ENCODE data around the gene GPC3. TPM values are rescaled to one million over a fixed set of nuclear protein-coding genes. Genes with fewer than 3 reads are reported as not detected.

GPC3 gene
- polyA plus RNA-seq, 3 donors, result not detected

- H3K4me3 ChIP-seq (replicated peaks in 1 of 3; ENCODE audit: low read depth in 2 of 3, low read length in 3 of 3), result no peak overlapping the region
- Mint-ChIP-seq H3K36me3 (no peaks in the 10 kb centered on the region), H3K27me3 (ENCODE audit: low read depth in 3 of 3) (peaks cover 0 to 2% (median 2%) of the 10 kb centered on the region in 3 donors), H3K4me1 (peaks cover 2% of the 10 kb centered on the region), H3K4me3 (no peak overlapping the region), H3K27ac (no peak overlapping the region), H3K9me3 (no peaks in the 10 kb centered on the region)
- peaks cover 0 to 4% of the 10 kb centered on the region in 2 donors for H3K27me3 ChIP-seq (ENCODE audit: control insufficient read depth in 2 of 2, insufficient read depth in 2 of 2, low read length in 2 of 2)
- intact Hi-C loops (cut with micrococcal nuclease), result loop anchor here in 1 of 2 donors (10.0 kb wide), 1 partner anchor 605 kb away; no protein-coding TSS in a partner anchor
- no CpG with 5 or more reads among the region's 3 CpGs for WGBS (ENCODE audit: insufficient coverage)
- no peak overlapping the region for H3K4me2 ChIP-seq (replicated peaks; ENCODE audit: extremely low read depth, low read length, poor library complexity, severe bottlenecking)
- TF ChIP-seq, protein P1, sequence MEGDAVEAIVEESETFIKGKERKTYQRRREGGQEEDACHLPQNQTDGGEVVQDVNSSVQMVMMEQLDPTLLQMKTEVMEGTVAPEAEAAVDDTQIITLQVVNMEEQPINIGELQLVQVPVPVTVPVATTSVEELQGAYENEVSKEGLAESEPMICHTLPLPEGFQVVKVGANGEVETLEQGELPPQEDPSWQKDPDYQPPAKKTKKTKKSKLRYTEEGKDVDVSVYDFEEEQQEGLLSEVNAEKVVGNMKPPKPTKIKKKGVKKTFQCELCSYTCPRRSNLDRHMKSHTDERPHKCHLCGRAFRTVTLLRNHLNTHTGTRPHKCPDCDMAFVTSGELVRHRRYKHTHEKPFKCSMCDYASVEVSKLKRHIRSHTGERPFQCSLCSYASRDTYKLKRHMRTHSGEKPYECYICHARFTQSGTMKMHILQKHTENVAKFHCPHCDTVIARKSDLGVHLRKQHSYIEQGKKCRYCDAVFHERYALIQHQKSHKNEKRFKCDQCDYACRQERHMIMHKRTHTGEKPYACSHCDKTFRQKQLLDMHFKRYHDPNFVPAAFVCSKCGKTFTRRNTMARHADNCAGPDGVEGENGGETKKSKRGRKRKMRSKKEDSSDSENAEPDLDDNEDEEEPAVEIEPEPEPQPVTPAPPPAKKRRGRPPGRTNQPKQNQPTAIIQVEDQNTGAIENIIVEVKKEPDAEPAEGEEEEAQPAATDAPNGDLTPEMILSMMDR (IDR thresholded peaks at IDR 0.05), result no peak
- H4K20me1 ChIP-seq (ENCODE audit: insufficient read depth, low read length), result no peaks in the 10 kb centered on the region
- no peak for DNase-seq
- H3K9me3 ChIP-seq (replicated peaks in 1 of 2; ENCODE audit: control insufficient read depth in 1 of 2, insufficient read depth in 1 of 2, low read length in 2 of 2), result no peaks in the 10 kb centered on the region
- no peak overlapping the region for H3K27ac ChIP-seq (ENCODE audit: low read depth in 1 of 2, low read length in 2 of 2)
- no peak overlapping the region for H2AFZ ChIP-seq (ENCODE audit: insufficient read depth, low read depth, low read length, poor library complexity, severe bottlenecking)
- no peaks in the 10 kb centered on the region for H3K36me3 ChIP-seq (replicated peaks in 1 of 2; ENCODE audit: control insufficient read depth in 1 of 2, insufficient read depth in 2 of 2, low read length in 2 of 2)
- H3K9ac ChIP-seq (ENCODE audit: insufficient read depth, low read length, poor library complexity, severe bottlenecking), result no peak overlapping the region
- no peaks in the 10 kb centered on the region for H3K4me1 ChIP-seq (ENCODE audit: control insufficient read depth in 1 of 2, insufficient read depth in 2 of 2, low read length in 2 of 2)
- no peaks in the 10 kb centered on the region for H3K79me2 ChIP-seq (ENCODE audit: insufficient read depth, low read length)
Observed at GRCh38 chrX:133789829-133790228, 195.6 kb downstream of the GPC3 start.

- H2AFZ ChIP-seq (ENCODE audit: insufficient read depth, low read depth, low read length, poor library complexity, severe bottlenecking), result no peak overlapping the region
- no peaks in the 10 kb centered on the region for H3K79me2 ChIP-seq (ENCODE audit: insufficient read depth, low read length)
- peaks cover 5% of the 10 kb centered on the region for H3K4me1 Mint-ChIP-seq
- H3K4me3 Mint-ChIP-seq, result no peak overlapping the region
- TF ChIP-seq, protein P1 (IDR thresholded peaks at IDR 0.05), result no peak
- H3K9me3 Mint-ChIP-seq, result no peaks in the 10 kb centered on the region
- H3K9me3 ChIP-seq (replicated peaks in 1 of 2; ENCODE audit: control insufficient read depth in 1 of 2, insufficient read depth in 1 of 2, low read length in 2 of 2), result no peaks in the 10 kb centered on the region
- no peaks in the 10 kb centered on the region for H3K4me1 ChIP-seq (ENCODE audit: control insufficient read depth in 1 of 2, insufficient read depth in 2 of 2, low read length in 2 of 2)
- no peak overlapping the region for H3K4me2 ChIP-seq (replicated peaks; ENCODE audit: extremely low read depth, low read length, poor library complexity, severe bottlenecking)
- peaks cover 0 to 4% of the 10 kb centered on the region in 2 donors for H3K27me3 ChIP-seq (ENCODE audit: control insufficient read depth in 2 of 2, insufficient read depth in 2 of 2, low read length in 2 of 2)
- peaks cover 0 to 6% (median 2%) of the 10 kb centered on the region in 3 donors for H3K27me3 Mint-ChIP-seq (ENCODE audit: low read depth in 3 of 3)
- H3K9ac ChIP-seq (ENCODE audit: insufficient read depth, low read length, poor library complexity, severe bottlenecking), result no peak overlapping the region
- intact Hi-C loops (cut with micrococcal nuclease), result no loop called here
- DNase-seq, result no peak
- H3K4me3 ChIP-seq (replicated peaks in 1 of 3; ENCODE audit: low read depth in 2 of 3, low read length in 3 of 3), result no peak overlapping the region
- H3K36me3 Mint-ChIP-seq, result no peaks in the 10 kb centered on the region
- WGBS (ENCODE audit: insufficient coverage), result 100% methylated on average over 4 of the region's 8 CpGs
- H3K27ac ChIP-seq (ENCODE audit: low read depth in 1 of 2, low read length in 2 of 2), result no peak overlapping the region
- H4K20me1 ChIP-seq (ENCODE audit: insufficient read depth, low read length), result no peaks in the 10 kb centered on the region
- H3K36me3 ChIP-seq (replicated peaks in 1 of 2; ENCODE audit: control insufficient read depth in 1 of 2, insufficient read depth in 2 of 2, low read length in 2 of 2), result no peaks in the 10 kb centered on the region
- H3K27ac Mint-ChIP-seq, result no peak overlapping the region
Observed at GRCh38 chrX:133786382-133786781, 199.0 kb downstream of the GPC3 start.
